ENCODE measurements around the gene SOX18. TPM values are rescaled to one million over a fixed set of nuclear protein-coding genes. Genes with fewer than 3 reads are reported as not detected.

SOX18 gene
- polyA plus RNA-seq, 3 donors = not detected

DNA sequence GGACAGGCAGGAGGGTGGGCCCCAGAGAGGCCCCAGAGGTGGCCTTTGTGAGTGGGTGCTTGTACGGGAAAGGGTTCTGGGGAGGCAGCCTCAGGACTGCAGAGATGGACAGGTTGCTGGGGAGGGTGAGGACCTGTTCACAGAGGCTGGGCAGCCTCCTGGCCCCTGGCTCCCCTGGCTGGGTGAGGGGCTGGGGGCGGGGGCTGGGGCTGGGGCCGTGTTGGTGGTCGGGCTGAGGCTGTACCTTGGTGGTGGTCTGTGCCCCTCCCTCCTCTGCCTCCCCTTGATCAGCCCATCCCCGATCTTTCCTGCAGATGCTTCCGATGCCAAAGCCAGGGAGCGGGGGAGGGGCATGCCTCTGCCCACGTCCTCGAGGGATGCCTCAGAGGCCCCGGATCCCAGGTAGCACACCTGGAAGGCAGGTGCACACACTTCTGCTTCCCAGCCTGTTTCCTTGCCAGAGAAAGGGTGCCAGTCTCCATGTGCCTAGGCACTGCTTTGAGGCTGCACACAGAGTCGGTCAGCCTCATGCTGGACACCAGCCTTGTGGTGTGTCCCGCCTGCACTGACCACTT is 18.4 kb upstream of the SOX18 start:
- TF ChIP-seq, protein P1, sequence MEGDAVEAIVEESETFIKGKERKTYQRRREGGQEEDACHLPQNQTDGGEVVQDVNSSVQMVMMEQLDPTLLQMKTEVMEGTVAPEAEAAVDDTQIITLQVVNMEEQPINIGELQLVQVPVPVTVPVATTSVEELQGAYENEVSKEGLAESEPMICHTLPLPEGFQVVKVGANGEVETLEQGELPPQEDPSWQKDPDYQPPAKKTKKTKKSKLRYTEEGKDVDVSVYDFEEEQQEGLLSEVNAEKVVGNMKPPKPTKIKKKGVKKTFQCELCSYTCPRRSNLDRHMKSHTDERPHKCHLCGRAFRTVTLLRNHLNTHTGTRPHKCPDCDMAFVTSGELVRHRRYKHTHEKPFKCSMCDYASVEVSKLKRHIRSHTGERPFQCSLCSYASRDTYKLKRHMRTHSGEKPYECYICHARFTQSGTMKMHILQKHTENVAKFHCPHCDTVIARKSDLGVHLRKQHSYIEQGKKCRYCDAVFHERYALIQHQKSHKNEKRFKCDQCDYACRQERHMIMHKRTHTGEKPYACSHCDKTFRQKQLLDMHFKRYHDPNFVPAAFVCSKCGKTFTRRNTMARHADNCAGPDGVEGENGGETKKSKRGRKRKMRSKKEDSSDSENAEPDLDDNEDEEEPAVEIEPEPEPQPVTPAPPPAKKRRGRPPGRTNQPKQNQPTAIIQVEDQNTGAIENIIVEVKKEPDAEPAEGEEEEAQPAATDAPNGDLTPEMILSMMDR (IDR thresholded peaks at IDR 0.05) = no peak
- Mint-ChIP-seq H3K36me3 (peaks cover 6 to 11% of the 10 kb centered on the region in 2 donors), H3K27ac (peak overlapping the region in 1 of 7 donors; percentile 57), H3K4me1 (peaks cover 48% of the 10 kb centered on the region), H3K4me3 (no peak overlapping the region), H3K27me3 (ENCODE audit: low read depth in 3 of 3) (peaks cover 0 to 27% (median 12%) of the 10 kb centered on the region in 3 donors), H3K9me3 (peaks cover 0 to 2% (median 0%) of the 10 kb centered on the region in 7 donors)
- Histone ChIP-seq H4K20me1 (ENCODE audit: insufficient read depth, low read length) (peaks cover 50% of the 10 kb centered on the region), H3K79me2 (ENCODE audit: insufficient read depth, low read length) (peaks cover 4% of the 10 kb centered on the region), H3K4me3 (replicated peaks in 1 of 3; ENCODE audit: low read depth in 2 of 3, low read length in 3 of 3) (no peak overlapping the region), H3K9me3 (replicated peaks in 1 of 2; ENCODE audit: control insufficient read depth in 1 of 2, insufficient read depth in 1 of 2, low read length in 2 of 2) (no peaks in the 10 kb centered on the region), H3K4me2 (replicated peaks; ENCODE audit: extremely low read depth, low read length, poor library complexity, severe bottlenecking) (no peak overlapping the region), H3K27ac (ENCODE audit: low read depth in 1 of 2, low read length in 2 of 2) (no peak overlapping the region), H3K36me3 (replicated peaks in 1 of 2; ENCODE audit: control insufficient read depth in 1 of 2, insufficient read depth in 2 of 2, low read length in 2 of 2) (peaks cover 8 to 11% of the 10 kb centered on the region in 2 donors), H3K27me3 (ENCODE audit: control insufficient read depth in 2 of 2, insufficient read depth in 2 of 2, low read length in 2 of 2) (no peaks in the 10 kb centered on the region), H3K9ac (ENCODE audit: insufficient read depth, low read length, poor library complexity, severe bottlenecking) (no peak overlapping the region), H3K4me1 (ENCODE audit: control insufficient read depth in 1 of 2, insufficient read depth in 2 of 2, low read length in 2 of 2) (peaks cover 25 to 44% of the 10 kb centered on the region in 2 donors), H2AFZ (ENCODE audit: insufficient read depth, low read depth, low read length, poor library complexity, severe bottlenecking) (no peak overlapping the region)
- 76% methylated on average over 8 of the region's 12 CpGs for WGBS (ENCODE audit: insufficient coverage)
- no peak for DNase-seq
- intact Hi-C loops (cut with micrococcal nuclease) = loop anchor here in 1 of 2 donors (10.0 kb wide), 1 partner anchor 543 kb away; the partner anchor contains the start of gene PPDPF

DNA sequence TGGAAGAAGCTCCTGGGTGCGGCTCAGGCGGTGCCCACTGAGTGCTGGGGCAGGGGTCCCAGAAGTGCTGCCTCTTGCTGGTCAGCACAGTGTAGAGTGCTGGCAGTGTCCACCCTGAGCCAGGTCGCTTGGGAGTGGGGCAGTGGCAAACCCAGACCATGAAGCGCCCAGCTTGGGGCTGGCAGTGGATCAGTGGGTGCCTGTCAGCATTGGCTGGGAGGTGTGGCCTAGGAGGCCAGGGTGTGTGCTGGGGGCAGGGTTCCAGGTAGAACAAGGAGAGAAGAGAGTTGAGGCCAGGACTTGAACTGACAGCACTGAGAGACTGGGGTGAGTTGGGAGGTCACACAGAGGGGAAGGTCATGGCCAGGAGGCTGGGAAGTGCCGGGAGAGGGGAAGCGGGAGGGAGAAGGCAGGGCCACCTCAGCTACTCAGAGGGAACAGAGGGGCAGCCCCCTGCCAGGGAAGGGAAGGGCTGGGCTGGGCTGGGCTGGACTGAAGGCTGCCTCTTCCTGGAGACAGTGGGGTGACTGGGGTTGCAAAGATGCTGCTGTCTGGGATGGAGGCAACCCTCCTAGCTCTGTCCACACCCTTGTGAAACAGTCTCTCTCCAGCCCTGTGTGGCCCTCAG is 17.7 kb upstream of the SOX18 start:
- TF ChIP-seq, protein P1 (IDR thresholded peaks at IDR 0.05) = no peak
- peaks cover 0 to 2% (median 0%) of the 10 kb centered on the region in 7 donors for H3K9me3 Mint-ChIP-seq
- WGBS (ENCODE audit: insufficient coverage) = 81% methylated on average over 6 of the region's 6 CpGs
- H4K20me1 ChIP-seq (ENCODE audit: insufficient read depth, low read length) = peaks cover 43% of the 10 kb centered on the region
- peaks cover 4% of the 10 kb centered on the region for H3K79me2 ChIP-seq (ENCODE audit: insufficient read depth, low read length)
- H3K27me3 Mint-ChIP-seq (ENCODE audit: low read depth in 3 of 3) = peaks cover 0 to 27% (median 12%) of the 10 kb centered on the region in 3 donors
- no peak overlapping the region for H3K4me3 Mint-ChIP-seq
- H3K27ac Mint-ChIP-seq = no peak overlapping the region
- intact Hi-C loops (cut with micrococcal nuclease) = loop anchor here in 1 of 2 donors (10.0 kb wide), 1 partner anchor 542 kb away; the partner anchor contains the start of gene PPDPF
- H3K27me3 ChIP-seq (ENCODE audit: control insufficient read depth in 2 of 2, insufficient read depth in 2 of 2, low read length in 2 of 2) = no peaks in the 10 kb centered on the region
- no peaks in the 10 kb centered on the region for H3K9me3 ChIP-seq (replicated peaks in 1 of 2; ENCODE audit: control insufficient read depth in 1 of 2, insufficient read depth in 1 of 2, low read length in 2 of 2)
- H3K27ac ChIP-seq (ENCODE audit: low read depth in 1 of 2, low read length in 2 of 2) = no peak overlapping the region
- H3K36me3 Mint-ChIP-seq = peaks cover 1 to 4% of the 10 kb centered on the region in 2 donors
- H2AFZ ChIP-seq (ENCODE audit: insufficient read depth, low read depth, low read length, poor library complexity, severe bottlenecking) = no peak overlapping the region
- H3K4me1 ChIP-seq (ENCODE audit: control insufficient read depth in 1 of 2, insufficient read depth in 2 of 2, low read length in 2 of 2) = peaks cover 32 to 51% of the 10 kb centered on the region in 2 donors
- H3K4me1 Mint-ChIP-seq = peaks cover 49% of the 10 kb centered on the region
- H3K4me2 ChIP-seq (replicated peaks; ENCODE audit: extremely low read depth, low read length, poor library complexity, severe bottlenecking) = no peak overlapping the region
- H3K4me3 ChIP-seq (replicated peaks in 1 of 3; ENCODE audit: low read depth in 2 of 3, low read length in 3 of 3) = no peak overlapping the region
- peaks cover 1 to 4% of the 10 kb centered on the region in 2 donors for H3K36me3 ChIP-seq (replicated peaks in 1 of 2; ENCODE audit: control insufficient read depth in 1 of 2, insufficient read depth in 2 of 2, low read length in 2 of 2)
- no peak for DNase-seq
- no peak overlapping the region for H3K9ac ChIP-seq (ENCODE audit: insufficient read depth, low read length, poor library complexity, severe bottlenecking)

Measured in CD14-positive monocyte (primary cell).